Gastroesophageal sphincter (tissue), 3 donors: ENCODE data around the gene CPSF7.

Source experiments
- POLR2A ChIP-seq, 2 donors: fragments of 450-650 bp; IDR thresholded peaks; one replicate each; pipeline ENCODE4 v1.6.1; 2017; ENCODE audit warnings: antibody characterized with exemption in 2 of 2, mild to moderate bottlenecking in 2 of 2, moderate library complexity in 1 of 2
- POLR2AphosphoS5 ChIP-seq: sonication (generic); formaldehyde crosslinking; IDR thresholded peaks from one replicate; pipeline ENCODE4 v1.6.1; 2017; ENCODE audit warnings: antibody characterized with exemption
- TF ChIP-seq, protein P1 (sequence below), 4 experiments: fragments of 200-600 bp in 2 of 4; fragments of 450-650 bp in 2 of 4; sonication (generic) in 1 of 4; IDR thresholded peaks; one replicate each; pipeline ENCODE4 v1.5.1; 2017 to 2019; ENCODE audit warnings: antibody characterized with exemption in 4 of 4, mild to moderate bottlenecking in 2 of 4, moderate library complexity in 2 of 4

DNA sequence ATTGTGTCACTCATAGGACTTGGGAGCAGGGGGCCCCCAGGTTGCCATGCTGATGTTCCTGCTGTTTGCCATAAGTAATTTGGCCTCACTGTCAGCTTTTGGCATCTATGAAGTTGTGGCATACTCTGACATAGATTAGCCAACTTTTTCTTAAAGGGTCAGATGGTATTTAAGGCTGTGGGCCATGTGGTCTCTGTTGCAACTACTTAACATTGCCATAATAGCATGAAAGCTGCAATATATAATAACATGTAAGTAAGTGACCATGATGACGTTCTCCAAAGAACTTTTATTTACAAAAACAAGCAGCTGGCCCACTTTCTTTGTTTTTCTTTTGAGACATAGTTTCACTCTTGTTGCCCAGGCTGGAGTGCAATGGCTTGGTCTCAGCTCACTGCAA is 39.6 kb downstream of the CPSF7 start:
- TF ChIP-seq, protein P1, sequence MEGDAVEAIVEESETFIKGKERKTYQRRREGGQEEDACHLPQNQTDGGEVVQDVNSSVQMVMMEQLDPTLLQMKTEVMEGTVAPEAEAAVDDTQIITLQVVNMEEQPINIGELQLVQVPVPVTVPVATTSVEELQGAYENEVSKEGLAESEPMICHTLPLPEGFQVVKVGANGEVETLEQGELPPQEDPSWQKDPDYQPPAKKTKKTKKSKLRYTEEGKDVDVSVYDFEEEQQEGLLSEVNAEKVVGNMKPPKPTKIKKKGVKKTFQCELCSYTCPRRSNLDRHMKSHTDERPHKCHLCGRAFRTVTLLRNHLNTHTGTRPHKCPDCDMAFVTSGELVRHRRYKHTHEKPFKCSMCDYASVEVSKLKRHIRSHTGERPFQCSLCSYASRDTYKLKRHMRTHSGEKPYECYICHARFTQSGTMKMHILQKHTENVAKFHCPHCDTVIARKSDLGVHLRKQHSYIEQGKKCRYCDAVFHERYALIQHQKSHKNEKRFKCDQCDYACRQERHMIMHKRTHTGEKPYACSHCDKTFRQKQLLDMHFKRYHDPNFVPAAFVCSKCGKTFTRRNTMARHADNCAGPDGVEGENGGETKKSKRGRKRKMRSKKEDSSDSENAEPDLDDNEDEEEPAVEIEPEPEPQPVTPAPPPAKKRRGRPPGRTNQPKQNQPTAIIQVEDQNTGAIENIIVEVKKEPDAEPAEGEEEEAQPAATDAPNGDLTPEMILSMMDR (IDR thresholded peaks at IDR 0.05): no peak
- TF ChIP-seq POLR2A (IDR thresholded peaks at IDR 0.05) (no peak), POLR2AphosphoS5 (no peak)
